Measurements from ENCODE around the gene GAB2. TPM values are rescaled to one million over a fixed set of nuclear protein-coding genes. Genes with fewer than 3 reads are reported as not detected.

GAB2 gene
- total RNA-seq, 4 donors from 2014 or later, result 26.3 to 84.8 (median 26.6) TPM

DNA sequence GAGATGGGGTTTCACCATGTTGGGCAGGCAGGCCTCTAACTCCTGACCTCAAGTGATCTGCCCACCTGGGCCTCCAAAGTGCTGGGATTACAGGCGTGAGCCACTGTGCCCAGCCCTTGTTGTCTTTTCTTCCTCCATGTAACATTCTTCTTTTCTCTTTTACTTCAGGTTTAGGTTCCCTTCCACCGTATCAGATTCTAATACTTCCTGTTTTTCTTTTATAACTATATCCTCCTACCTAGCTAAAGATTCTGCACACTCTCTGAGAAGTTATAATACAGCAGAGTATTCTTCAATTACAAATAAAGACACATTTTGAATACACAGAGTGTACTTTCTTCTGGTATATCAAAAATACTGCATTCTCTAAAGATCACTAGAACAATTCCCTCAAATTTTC, 33.2 kb upstream of the GAB2 start:
- TF ChIP-seq POLR2A (IDR thresholded peaks at IDR 0.05), result no peak
- no peak for TF ChIP-seq CTCF (IDR thresholded peaks at IDR 0.05)
- TF ChIP-seq POLR2AphosphoS5 (IDR thresholded peaks at IDR 0.05), result no peak
- no peak for TF ChIP-seq EP300 (IDR thresholded peaks at IDR 0.05)

DNA sequence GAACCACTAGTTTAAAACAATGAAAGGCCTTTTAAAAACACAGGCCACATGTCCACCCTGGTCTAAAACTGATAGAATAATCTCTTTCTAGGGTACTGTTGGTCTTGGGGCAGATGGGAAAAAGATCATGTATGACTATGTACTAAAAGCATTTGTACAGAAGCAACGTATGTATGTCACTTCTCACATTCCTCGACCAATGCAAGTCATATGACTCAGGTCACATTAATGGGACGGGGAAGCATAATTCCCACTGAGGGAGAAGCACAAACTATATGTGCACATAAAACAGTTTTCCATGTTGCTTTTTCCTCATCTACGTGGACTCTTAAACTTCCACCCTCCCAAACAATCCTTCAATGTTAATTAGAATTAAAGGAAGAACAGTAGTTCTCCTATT, 32.2 kb upstream of the GAB2 start:
- 92 to 93% methylated on average over 4 of the region's 4 CpGs for WGBS, 2 donors (ENCODE audit: low coverage in 1 of 2)
- H3K36me3 ChIP-seq, result no peaks in the 10 kb centered on the region
- H3K9me3 ChIP-seq, result no peaks in the 10 kb centered on the region
- TF ChIP-seq POLR2AphosphoS5 (IDR thresholded peaks at IDR 0.05) (no peak), EP300 (IDR thresholded peaks at IDR 0.05) (no peak), CTCF (IDR thresholded peaks at IDR 0.05) (no peak), POLR2A (IDR thresholded peaks at IDR 0.05) (no peak)
- no peak overlapping the region for H3K27ac ChIP-seq
- H3K27me3 ChIP-seq, result no peaks in the 10 kb centered on the region
- ATAC-seq, result no peak
- no peak overlapping the region for H3K4me3 ChIP-seq
- H3K4me1 ChIP-seq, result no peaks in the 10 kb centered on the region

More for the DNA sequence above, 33.2 kb upstream of the GAB2 start:
- Histone ChIP-seq H3K4me1 (no peaks in the 10 kb centered on the region), H3K27me3 (no peaks in the 10 kb centered on the region), H3K27ac (no peak overlapping the region), H3K36me3 (no peaks in the 10 kb centered on the region), H3K4me3 (no peak overlapping the region), H3K9me3 (no peaks in the 10 kb centered on the region)
- 82 to 89% methylated on average over 2 of the region's 2 CpGs for WGBS, 2 donors (ENCODE audit: low coverage in 1 of 2)
- ATAC-seq, result no peak

DNA sequence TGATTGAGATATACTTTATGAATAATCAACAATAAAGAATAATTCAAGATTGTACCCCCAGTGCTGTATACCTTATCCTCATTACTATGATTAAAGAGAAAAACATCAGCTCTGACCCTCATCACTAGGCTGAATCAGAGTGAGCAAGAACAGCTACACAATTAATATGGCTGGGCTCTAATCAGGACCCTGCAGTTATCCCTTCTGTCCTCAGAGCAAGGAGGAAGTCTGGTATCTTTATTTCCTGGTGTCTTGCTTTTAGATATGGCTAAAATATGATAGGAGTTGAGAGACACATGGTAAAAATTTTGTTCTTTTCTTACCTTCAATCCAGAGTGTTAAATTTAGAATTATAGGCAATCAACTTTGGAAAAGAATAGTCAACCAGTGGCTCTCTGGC, 28.6 kb upstream of the GAB2 start:
- TF ChIP-seq CTCF (IDR thresholded peaks at IDR 0.05) (no peak), EP300 (IDR thresholded peaks at IDR 0.05) (no peak)
- no peak overlapping the region for H3K27ac ChIP-seq
- H3K36me3 ChIP-seq, result peaks cover 0 to 21% of the 10 kb centered on the region in 2 donors
- H3K4me1 ChIP-seq, result no peaks in the 10 kb centered on the region
- no peak overlapping the region for H3K4me3 ChIP-seq
- no peaks in the 10 kb centered on the region for H3K9me3 ChIP-seq
- ATAC-seq, result no peak
- no peaks in the 10 kb centered on the region for H3K27me3 ChIP-seq

DNA sequence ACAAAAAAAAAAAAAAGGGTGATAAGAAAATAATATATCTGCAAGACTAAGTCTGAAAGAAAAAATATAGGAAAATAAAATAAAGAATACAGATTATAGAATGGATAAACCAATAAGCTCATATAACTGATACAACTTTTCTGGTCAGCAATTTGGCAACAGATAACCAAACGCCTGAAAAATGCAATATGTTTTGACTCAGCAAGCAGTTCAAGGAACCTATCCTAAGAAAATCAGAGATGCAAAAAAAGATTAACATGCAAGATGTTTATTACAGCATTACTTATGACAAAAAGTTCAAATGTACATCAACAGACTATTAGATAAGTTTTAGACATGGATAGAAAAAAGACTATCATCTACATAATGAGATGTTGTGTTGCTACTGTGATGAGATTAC, 27.1 kb upstream of the GAB2 start:
- Histone ChIP-seq H3K27ac (no peak overlapping the region), H3K36me3 (peaks cover 0 to 23% of the 10 kb centered on the region in 2 donors), H3K27me3 (no peaks in the 10 kb centered on the region), H3K9me3 (no peaks in the 10 kb centered on the region), H3K4me1 (no peaks in the 10 kb centered on the region), H3K4me3 (no peak overlapping the region)
- TF ChIP-seq CTCF (IDR thresholded peaks at IDR 0.05) (no peak), POLR2A (IDR thresholded peaks at IDR 0.05) (no peak), EP300 (IDR thresholded peaks at IDR 0.05) (no peak), POLR2AphosphoS5 (IDR thresholded peaks at IDR 0.05) (no peak)
- ATAC-seq, result no peak
- WGBS, 2 donors (ENCODE audit: low coverage in 1 of 2), result 80 to 100% methylated on average over 1 of the region's 1 CpG

GRCh38 chr11:78441956-78442355, 24.3 kb upstream of the GAB2 start:
- TF ChIP-seq EP300 (IDR thresholded peaks at IDR 0.05) (no peak), POLR2A (IDR thresholded peaks at IDR 0.05) (no peak), CTCF (IDR thresholded peaks at IDR 0.05) (no peak), POLR2AphosphoS5 (IDR thresholded peaks at IDR 0.05) (no peak)
- ATAC-seq, result no peak
- no peaks in the 10 kb centered on the region for H3K9me3 ChIP-seq
- H3K4me3 ChIP-seq, result no peak overlapping the region
- H3K27me3 ChIP-seq, result no peaks in the 10 kb centered on the region
- H3K36me3 ChIP-seq, result peaks cover 0 to 23% of the 10 kb centered on the region in 2 donors
- H3K27ac ChIP-seq, result no peak overlapping the region
- no peaks in the 10 kb centered on the region for H3K4me1 ChIP-seq
- 65 to 100% methylated on average over 1 to 4 of the region's 4 CpGs for WGBS, 2 donors (ENCODE audit: low coverage in 1 of 2)
